Measurements from ENCODE around the gene EPRS1.

GRCh38 chr1:220003610-220004299, 42.5 kb downstream of the EPRS1 start:
- no peak for TF ChIP-seq CTCF (IDR thresholded peaks at IDR 0.05)
- no peak for TF ChIP-seq POLR2A (IDR thresholded peaks at IDR 0.05)
